Skeletal muscle tissue (tissue), 4 donors: Measurements from ENCODE around the gene SERPINC1. TPM values are rescaled to one million over a fixed set of nuclear protein-coding genes. Genes with fewer than 3 reads are reported as not detected.

Source experiments
- H3K27ac ChIP-seq: one replicate; pipeline ENCODE4 v1.7.0; 2013; ENCODE audit warnings: mild to moderate bottlenecking, low read depth, low read length, inconsistent platforms
- H3K27me3 ChIP-seq, 3 donors: one replicate each; pipeline ENCODE4 v1.7.0; 2013; ENCODE audit warnings: low read length in 3 of 3; ENCODE audit not compliant: control insufficient read depth in 3 of 3, insufficient read depth in 3 of 3
- H3K36me3 ChIP-seq, 3 donors: one replicate each; pipeline ENCODE4 v1.7.0; 2013; ENCODE audit warnings: low read length in 3 of 3; ENCODE audit not compliant: control insufficient read depth in 3 of 3, insufficient read depth in 3 of 3
- H3K4me1 ChIP-seq, 3 donors: one replicate each; pipeline ENCODE4 v1.7.0; 2013; ENCODE audit warnings: low read length in 3 of 3, mild to moderate bottlenecking in 3 of 3; ENCODE audit not compliant: control insufficient read depth in 3 of 3, insufficient read depth in 3 of 3
- H3K4me3 ChIP-seq, 3 donors: one replicate each; pipeline ENCODE4 v1.7.0; 2013; ENCODE audit warnings: low read length in 3 of 3
- H3K9ac ChIP-seq, 3 donors: one replicate each; pipeline ENCODE4 v1.7.0; 2013; ENCODE audit warnings: low read length in 3 of 3, mild to moderate bottlenecking in 3 of 3, moderate library complexity in 2 of 3, low read depth in 1 of 3
- H3K9me3 ChIP-seq, 3 donors: one replicate each; pipeline ENCODE4 v1.7.0; 2013; ENCODE audit warnings: low read length in 3 of 3; ENCODE audit not compliant: control insufficient read depth in 3 of 3
- total RNA-seq: library from RNA; depleted of rRNA; stranded (reverse); fragments of >200 nt; gene quantifications from one replicate; pipeline ENCODE4 v1.2.3, GENCODE V29; 2014
- donor health status: Osteomylitis.

SERPINC1 gene
- total RNA-seq, 1 donor from 2014 or later: not detected

DNA sequence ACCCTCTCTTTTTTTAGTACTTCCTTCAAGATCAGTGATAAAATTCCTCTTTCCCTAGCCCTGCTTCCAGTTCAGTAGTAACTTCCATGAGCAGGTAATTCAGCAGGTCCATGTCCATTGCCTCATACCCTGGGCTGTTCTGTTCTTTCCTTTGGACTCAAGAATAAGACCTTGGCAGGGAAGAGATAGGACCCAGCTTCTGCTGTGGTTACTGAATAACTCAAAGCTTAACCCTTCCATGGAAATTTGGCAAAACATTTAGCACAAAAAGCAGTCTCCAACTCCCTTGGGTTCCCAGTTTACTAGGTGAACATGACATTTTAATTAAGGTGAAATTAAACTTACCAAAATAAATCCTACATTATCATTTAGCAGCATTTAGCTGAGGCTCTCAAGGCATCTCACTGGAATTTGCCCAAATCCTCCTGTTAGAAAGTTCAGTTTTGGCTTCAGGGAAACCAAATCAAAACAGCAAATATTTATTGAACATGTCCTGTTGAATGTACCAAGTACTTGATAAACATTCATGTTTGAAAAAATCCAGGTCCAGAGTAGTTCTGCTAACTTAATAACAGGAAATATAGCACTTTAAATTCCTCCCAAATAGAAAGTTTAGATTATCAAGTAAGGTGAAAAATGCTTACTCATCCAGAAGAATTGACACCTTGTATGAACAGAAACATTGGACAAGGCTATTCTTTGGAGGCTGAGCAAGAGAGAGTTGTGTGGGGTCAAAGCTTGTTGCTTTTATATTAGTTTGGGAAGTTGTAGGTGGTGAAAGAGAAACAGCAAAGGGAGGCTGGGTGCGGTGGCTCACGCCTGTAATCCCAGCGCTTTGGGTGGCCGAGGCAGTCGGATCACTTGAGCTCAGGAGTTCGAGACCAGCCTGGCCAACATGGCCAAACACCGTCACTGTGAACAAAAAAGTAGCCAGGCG is 8.4 kb upstream of the SERPINC1 start:
- Histone ChIP-seq H3K27ac (no peak overlapping the region), H3K4me1 (no peaks in the 10 kb centered on the region), H3K4me3 (no peak overlapping the region), H3K9ac (no peak overlapping the region), H3K9me3 (no peaks in the 10 kb centered on the region), H3K36me3 (peaks cover 0 to 4% (median 3%) of the 10 kb centered on the region in 3 donors), H3K27me3 (no peaks in the 10 kb centered on the region)

DNA sequence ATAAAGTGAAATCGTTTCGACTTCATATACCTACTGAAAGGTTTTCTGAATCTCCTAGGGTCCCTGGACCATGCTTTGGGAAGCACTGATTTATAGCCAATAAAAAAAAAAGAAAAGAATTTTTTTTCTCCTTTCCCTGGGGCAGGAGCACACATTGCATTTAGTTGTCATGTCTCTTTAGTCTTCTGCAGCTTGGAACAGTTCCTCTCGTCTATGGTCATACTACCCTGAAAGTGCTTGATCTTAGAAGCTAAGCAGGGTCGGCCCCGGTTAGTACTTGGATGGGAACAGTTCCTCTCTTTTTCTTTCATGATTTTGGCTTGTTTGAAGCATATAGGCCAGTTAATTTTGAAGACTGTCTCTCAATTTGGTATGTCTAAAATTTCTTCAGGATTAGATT is 3.7 kb upstream of the SERPINC1 start:
- Histone ChIP-seq H3K9me3 (no peaks in the 10 kb centered on the region), H3K4me1 (no peaks in the 10 kb centered on the region), H3K27ac (no peak overlapping the region), H3K36me3 (no peaks in the 10 kb centered on the region), H3K27me3 (no peaks in the 10 kb centered on the region), H3K9ac (no peak overlapping the region), H3K4me3 (no peak overlapping the region)

DNA sequence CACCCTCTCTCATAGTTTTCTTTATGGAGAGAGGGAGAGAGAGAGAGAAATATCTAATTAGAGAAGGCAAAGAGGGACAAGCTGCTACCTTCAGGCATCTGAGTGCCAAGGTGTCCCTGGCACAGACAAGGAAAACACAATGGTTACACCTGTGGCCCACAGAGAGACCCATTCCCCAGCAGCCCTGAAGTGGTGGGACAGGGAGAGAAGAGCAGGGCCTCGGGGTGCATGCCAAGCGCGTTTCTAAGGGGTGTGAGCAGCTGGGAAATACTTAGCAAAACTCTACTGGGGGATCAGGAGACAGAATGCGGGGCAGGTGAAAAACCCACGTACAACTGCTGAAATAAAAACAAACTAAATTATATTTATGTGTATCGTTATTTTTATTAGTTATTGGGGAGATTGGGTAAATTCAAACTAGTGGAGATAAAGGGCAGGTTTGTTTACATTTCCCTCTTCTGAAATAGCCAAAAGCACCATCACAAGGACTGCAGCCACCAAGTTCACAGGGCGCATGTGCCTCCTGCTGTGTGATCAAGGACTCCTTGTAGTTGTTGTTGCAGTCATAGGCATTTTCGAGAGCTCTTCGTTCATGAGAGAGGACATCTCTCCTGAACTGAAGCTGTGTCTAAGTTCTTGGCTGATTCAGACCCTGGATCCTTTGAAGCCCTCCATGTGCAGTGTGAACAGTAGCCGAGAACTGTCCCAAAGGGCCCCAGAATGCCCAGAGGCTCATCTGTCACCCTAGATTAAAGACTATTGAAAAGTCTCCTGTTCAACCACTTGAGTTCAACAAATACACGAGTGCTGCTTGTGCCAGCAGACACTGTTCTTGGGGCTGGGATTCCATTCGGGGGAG is 737 bp upstream of the SERPINC1 start:
- Histone ChIP-seq H3K4me3 (no peak overlapping the region), H3K36me3 (no peaks in the 10 kb centered on the region), H3K9ac (no peak overlapping the region), H3K27ac (no peak overlapping the region), H3K27me3 (no peaks in the 10 kb centered on the region), H3K9me3 (no peaks in the 10 kb centered on the region), H3K4me1 (no peaks in the 10 kb centered on the region)

DNA sequence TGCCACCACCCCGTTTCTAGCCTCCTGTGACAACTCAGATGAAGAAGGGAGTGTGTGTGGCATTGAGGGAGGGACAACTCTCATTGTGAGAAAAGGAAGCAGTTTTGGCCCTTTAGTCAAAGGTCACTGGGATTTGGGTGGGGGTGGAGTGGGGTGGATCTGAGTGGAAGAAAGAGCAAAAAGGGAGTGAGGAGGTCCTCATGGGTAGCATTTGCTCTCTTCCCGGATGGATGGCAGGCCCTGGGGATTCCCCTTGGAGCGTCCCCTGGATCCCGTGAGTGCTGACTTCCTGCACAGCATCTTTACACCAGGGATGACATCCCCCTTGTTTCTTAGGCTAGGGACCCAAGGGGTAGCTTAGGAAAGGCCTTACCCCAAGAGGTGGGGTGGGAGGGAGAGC is 460 bp downstream of the SERPINC1 start:
- H3K27ac ChIP-seq: no peak overlapping the region

DNA sequence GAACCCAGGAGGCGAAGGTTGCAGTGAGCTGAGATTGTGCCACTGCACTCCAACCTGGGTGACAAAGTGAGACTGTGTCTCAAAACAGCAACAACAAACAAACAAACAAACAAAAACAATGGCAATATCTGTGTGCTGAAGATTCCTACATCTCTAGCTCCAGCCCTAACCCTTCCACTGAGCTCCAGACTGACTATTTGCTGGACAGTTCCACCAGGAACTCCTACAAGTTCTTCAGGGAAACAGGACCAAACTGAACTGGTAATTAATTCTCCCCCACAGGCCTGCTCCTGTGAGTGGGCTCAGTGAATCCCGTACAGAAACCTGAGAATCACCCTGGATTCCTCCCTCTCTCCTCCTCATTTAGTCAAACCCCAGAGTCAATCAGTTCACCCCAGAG is 1.5 kb downstream of the SERPINC1 start:
- H3K9me3 ChIP-seq: no peaks in the 10 kb centered on the region
- no peaks in the 10 kb centered on the region for H3K36me3 ChIP-seq
- no peak overlapping the region for H3K27ac ChIP-seq
- H3K9ac ChIP-seq: no peak overlapping the region
- no peaks in the 10 kb centered on the region for H3K27me3 ChIP-seq
- no peak overlapping the region for H3K4me3 ChIP-seq
- H3K4me1 ChIP-seq: no peaks in the 10 kb centered on the region

More for the DNA sequence above, 460 bp downstream of the SERPINC1 start:
- no peaks in the 10 kb centered on the region for H3K9me3 ChIP-seq
- H3K9ac ChIP-seq: no peak overlapping the region
- no peaks in the 10 kb centered on the region for H3K27me3 ChIP-seq
- H3K4me1 ChIP-seq: no peaks in the 10 kb centered on the region
- H3K36me3 ChIP-seq: no peaks in the 10 kb centered on the region
- no peak overlapping the region for H3K4me3 ChIP-seq

DNA sequence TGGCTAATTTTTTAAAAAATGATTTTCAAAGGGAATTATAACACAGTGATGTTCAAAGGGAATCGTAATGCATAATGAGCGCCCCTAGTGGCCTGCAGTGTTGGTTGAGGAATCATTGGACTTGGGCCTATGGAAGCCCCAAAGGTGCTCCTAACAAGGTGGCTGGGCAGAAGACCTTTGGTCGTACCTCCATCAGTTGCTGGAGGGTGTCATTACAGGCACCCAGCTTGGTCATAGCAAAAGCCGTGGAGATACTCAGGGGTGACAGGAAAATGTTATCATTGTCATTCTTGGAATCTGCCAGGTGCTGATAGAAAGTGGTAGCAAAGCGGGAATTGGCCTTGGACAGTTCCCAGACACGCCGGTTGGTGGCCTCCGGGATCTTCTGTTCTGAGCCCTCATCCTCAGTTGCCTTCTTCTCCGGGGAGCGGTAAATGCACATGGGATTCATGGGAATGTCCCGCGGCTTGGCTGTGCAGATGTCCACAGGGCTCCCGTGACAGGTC is 2.7 kb downstream of the SERPINC1 start:
- Histone ChIP-seq H3K36me3 (peaks cover 0 to 3% (median 2%) of the 10 kb centered on the region in 3 donors), H3K27me3 (no peaks in the 10 kb centered on the region), H3K27ac (no peak overlapping the region), H3K4me1 (no peaks in the 10 kb centered on the region), H3K4me3 (no peak overlapping the region), H3K9ac (no peak overlapping the region), H3K9me3 (no peaks in the 10 kb centered on the region)

DNA sequence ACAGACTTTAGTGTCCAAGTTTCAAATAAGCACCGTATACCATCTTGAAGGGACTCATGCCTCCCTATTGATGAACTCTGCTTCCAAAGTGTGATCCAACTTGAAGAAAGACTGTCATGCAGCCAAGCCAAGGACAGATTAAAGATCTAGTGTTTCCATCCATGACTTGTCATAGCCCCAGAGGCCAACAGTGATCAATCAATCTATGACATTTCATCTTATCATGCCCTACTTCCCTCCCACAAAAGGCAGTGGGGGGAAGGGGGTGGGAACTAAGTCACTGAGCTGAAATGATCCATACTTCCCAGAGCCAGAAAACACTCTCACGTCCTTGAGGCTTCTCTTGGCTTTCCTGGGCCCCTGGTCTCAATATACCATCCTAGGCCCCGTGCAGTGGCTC is 4.0 kb downstream of the SERPINC1 start:
- peaks cover 0 to 6% (median 4%) of the 10 kb centered on the region in 3 donors for H3K36me3 ChIP-seq
- no peak overlapping the region for H3K27ac ChIP-seq
- H3K4me3 ChIP-seq: no peak overlapping the region
- H3K4me1 ChIP-seq: no peaks in the 10 kb centered on the region
- H3K9me3 ChIP-seq: no peaks in the 10 kb centered on the region
- no peaks in the 10 kb centered on the region for H3K27me3 ChIP-seq
- H3K9ac ChIP-seq: no peak overlapping the region

DNA sequence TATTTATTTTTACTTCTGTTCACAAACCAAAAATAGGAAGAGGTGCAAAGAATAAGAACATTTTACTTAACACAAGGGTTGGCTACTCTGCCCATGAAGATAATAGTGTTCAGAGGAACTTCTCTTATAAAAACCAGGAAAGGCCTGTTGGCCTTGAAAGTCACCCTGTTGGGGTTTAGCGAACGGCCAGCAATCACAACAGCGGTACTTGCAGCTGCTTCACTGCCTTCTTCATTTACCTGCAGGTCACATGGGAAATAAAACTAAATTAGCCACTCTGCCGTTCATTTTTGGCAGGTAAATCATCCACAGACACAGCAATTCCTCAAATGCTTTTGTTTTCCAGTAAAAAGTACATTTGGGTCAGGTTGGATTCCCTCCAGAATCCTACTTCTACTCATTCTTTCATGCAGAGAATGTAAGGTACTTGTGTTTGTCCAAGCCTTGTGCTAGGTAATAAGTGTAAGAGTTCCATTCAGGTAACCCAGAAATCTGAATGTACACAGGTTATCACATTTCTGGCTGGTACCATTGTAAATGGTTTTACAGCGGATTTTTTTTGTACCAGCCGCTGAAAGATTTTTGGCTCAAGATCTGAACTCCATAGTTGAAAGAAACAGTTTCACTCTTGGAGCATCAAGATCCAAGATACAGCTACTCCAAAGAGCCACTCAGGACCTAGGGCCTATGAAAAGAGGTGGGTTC is 13.1 kb downstream of the SERPINC1 start:
- no peaks in the 10 kb centered on the region for H3K27me3 ChIP-seq
- H3K9me3 ChIP-seq: no peaks in the 10 kb centered on the region
- H3K4me3 ChIP-seq: no peak overlapping the region
- peaks cover 0 to 2% (median 0%) of the 10 kb centered on the region in 3 donors for H3K36me3 ChIP-seq
- H3K27ac ChIP-seq: no peak overlapping the region
- H3K9ac ChIP-seq: no peak overlapping the region
- no peaks in the 10 kb centered on the region for H3K4me1 ChIP-seq

DNA sequence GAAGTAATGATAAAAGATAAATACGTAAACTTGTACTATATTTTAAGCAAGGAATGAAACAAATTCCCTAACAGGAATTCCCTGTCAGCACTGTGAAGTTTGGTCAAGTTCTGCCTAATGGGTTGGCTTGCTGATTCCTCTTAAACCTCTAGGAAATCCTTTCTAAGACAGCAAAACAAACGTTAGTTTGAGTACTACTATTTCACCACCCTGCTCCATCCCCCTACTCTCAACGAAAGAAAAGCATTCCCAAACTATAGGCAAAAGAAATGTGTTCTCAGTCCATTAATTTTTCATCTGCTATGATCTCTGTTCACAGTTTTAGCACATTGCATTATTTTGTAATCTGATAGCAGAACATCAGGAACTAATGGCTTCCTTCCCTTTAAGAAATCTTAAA is 16.1 kb downstream of the SERPINC1 start:
- peaks cover 0 to 2% (median 0%) of the 10 kb centered on the region in 3 donors for H3K36me3 ChIP-seq
- no peaks in the 10 kb centered on the region for H3K9me3 ChIP-seq
- H3K4me1 ChIP-seq: no peaks in the 10 kb centered on the region
- H3K4me3 ChIP-seq: no peak overlapping the region
- H3K9ac ChIP-seq: no peak overlapping the region
- H3K27ac ChIP-seq: no peak overlapping the region
- no peaks in the 10 kb centered on the region for H3K27me3 ChIP-seq
